Measurements from ENCODE around the gene ZBTB21.
"Not testable (repeated sequence)": the region's sequence is repeated elsewhere in the genome, so short reads cannot be mapped to it uniquely, and the experiment has no call there.

Gene ZBTB21

DNA sequence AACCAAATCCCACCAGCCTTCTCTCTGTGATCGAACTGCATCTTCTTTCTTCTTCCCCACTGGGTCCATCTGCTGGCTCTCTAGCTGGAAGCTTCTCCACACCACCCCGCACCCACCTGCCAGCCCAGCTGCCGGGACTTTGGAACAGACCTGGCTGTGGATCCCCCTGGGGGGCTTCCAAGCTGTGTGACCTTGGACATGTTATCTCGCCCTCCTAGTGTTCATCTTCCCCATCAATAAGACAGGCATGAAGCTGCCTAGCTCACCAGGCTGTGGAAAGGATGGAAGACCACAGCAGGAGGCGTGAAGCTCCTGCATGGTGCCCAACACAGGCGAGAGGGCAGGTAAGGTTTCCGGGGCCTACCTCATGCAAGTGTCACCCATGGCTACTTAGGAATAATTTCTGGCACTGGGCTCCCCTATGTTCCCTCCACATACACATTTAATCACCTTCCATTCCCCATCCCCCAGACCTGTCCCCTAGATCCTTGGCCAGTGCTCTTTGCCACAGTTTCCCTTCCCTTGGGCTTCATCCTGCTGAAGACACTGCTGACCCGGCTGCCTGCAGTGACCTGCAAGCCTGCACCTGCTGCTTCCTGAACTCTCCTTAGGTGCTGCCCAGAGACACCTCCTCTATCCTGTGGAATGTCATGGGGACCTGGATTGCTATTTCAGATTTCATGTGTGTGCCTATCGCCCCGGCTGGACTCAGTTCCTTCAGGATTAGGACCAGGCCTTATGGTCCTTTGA, 43.1 kb downstream of the ZBTB21 start:
- no peak for DNase-seq (ENCODE audit: low spot score)

DNA sequence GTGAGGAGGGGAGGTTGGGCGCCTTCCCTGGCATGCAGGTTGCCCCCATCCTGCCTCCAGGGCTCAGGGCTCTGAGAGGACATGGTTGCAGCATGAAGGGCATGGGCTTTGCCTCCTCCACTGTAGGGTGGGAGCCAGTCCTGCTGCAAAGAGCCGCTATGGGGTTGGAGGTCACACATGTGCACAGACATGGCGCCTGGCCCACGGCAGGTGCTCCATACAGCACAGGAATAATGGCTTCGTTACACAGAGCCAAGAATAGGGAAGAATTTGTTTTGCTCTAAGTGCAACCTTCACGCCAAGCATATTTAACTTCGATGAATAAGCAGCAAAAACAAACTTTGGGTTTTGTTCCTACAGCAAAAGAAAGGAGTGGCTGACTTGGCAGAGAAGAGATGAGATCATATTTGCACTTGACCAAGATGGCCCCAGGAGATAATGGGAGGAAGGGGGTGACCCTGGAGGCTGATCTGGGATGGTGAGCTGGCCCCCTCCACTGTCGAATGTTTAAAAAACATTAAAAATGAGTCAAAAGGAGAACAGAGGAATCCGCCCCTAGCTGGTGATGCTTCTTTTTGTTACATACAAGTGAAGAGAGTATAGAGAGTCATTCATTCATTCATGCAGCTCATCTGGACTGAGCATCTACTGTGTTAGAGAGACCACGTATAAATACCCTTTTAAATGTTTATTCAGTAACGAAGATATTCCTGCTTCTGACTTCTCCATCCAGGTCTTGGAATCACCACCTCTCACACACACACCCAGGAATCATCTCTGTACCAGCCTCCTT, 43.9 kb downstream of the ZBTB21 start:
- no peak for DNase-seq (ENCODE audit: low spot score)

DNA sequence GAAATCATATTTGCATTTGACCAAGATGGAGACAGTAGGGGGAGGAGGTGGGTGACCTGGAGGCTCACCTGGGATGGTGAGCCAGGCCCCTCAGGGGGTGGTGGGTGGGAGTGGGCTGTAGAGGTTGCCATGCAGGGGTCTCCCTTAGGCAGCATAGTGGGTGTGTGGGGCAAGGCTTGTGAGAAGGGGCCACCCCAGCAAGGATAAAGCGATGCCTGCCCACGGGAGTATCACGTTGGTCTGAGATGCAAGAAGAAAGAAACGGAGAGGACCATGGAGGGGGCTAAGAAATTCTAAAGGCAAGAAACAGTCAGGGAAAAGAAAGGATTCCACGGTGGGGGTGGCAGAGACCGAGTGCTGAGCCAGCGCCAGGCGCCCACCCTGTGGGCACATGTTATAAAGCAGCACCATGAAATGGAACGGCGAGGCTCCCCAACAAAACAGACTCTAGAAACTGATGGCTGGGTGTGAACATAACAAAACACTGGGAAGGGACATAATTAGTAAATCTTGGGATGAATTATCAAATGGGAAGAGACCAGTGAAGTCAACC, 44.6 kb downstream of the ZBTB21 start:
- DNase-seq (ENCODE audit: low spot score), result no peak

DNA sequence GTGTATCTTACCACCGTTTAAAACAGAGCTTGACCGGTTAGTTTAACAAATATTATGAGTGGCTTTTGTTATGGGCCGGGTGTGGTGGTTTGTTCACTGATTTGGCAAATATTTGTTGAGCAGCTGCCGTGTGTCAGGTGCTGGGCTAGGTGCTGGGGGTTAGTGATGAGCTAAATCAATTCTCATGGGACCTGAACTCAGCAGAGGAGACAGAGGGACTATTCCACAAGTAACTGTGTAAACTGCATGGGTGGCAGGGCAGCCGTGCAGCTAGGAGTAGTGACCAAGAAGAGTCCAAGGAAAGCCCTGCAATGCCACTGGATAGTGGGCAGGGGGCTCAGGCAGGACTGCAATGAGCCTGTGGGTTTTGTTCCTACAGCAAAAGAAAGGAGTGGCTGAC, 45.1 kb downstream of the ZBTB21 start:
- no peak for DNase-seq (ENCODE audit: low spot score)

DNA sequence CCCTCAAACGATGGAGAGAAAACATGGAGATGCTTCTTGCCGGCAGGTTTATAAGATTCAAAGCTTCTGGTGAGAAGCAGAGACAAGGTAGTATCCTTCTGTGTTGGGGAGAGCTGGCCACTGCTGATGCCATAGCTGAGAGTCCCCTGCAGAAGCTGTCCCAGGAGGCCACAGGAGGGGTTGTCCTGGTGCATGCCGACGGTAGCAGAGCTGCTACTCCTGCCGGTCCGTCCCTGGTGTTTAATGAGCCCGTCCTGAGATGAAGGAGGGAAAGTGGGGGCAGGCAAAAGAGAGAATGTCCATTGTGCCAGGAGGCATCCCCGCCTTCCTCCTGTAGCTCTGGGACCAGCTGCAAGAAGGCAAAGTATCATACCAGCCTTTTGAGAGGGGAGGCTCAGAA, 46.0 kb downstream of the ZBTB21 start:
- DNase-seq (ENCODE audit: low spot score), result no peak

DNA sequence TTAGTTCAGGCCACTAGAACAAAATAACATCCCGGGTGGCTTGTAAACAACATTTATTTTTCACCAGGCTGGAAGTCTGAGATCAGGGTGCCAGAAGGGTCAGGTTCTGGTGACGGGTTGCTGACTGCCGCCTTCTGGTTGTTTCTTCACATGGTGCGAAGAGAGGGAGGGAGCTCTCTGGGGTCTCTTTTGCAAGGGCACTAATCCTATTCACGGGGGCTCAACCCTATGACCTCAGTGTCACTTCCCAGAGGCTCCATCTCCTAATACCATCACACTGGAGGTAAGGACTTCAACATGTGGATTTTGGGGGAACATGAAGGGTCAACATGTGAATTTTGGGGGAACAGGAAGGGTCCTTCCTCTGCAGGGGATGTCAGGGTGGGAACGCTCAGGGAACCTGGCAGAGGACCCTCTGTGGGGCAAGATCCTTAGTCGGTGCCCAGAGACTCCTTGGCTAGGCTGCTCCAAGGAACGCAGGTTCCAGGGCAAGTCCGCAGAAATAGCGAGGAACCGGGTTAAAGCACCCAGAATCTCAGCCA, 47.7 kb downstream of the ZBTB21 start:
- DNase-seq (ENCODE audit: low spot score), result no peak

DNA sequence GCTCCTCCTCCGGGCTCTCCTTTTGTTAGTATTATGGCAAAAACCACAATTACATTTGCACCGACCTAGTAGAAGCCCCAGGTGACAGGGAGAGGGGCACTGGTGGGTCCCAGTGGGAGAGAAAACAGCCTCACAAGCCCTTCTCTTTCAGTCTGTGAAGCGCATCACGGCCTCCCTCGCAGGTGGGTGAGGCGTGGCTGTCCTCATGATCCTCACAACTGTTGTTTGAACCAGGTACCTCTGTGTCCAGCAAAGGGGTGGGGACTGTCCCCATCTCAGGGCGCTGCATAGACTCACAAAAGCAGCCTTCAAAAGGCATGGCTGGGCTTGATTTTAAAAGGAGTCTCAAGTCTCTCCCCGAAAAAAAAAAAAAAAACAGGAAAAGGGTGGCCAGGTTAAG, 48.4 kb downstream of the ZBTB21 start:
- no peak for DNase-seq (ENCODE audit: low spot score)

DNA sequence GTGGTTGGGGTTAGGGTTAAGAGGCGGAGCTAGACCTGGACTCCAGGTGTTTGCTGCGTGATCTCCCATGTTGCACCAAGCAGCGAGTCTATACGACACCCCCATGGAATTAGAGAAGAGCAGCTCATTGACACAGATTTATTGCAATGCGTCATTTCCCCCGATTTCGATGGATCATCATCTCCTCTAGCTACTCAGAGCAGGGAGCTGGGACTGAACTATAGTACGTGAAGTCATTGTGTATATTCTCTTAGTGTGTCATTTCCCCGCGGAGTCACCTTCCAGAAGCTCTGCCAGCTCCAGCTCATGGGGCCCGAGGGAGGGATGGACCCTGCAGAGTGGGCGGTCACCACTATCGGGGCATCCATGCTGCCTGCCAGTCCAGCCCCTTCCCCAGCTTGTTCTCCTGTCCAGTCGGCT, 48.9 kb downstream of the ZBTB21 start:
- no peak for DNase-seq (ENCODE audit: low spot score)

DNA sequence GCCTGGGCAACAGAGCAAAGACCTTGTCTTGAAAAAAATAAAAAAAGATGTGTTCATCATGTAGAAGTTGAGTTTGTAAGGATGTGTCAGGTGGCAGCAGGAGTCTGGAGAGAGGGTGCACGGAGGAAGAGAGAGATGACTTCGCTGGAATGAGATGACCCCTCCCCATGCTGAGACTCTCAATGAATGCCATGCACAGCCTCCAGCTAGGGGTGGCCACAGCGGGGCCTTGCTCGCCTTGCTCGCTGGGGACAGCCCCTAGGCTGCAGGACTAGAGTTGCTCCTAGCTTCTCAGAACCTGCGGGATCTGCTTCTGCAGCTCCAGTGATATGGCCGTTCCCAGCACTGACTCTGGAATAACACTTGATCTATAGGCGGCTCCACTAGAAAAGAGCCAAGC, 49.8 kb downstream of the ZBTB21 start:
- DNase-seq (ENCODE audit: low spot score), result no peak

DNA sequence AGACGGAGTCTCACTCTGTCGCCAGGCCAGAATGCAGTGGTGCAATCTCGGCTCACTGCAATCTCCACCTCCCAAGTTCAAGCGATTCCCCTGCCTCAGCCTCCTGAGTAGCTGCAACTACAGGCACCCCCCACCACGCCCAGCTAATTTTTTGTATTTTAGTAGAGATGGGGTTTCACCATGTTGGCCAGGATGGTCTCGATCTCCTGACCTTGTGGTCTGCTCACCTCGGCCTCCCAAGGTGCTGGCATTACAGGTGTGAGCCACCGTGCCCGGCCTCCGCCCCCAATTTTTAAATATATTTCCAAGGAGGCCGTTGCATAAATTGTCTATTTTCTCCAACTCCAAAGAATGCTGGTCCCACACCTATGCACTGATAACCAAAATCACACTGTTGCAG, 50.5 kb downstream of the ZBTB21 start:
- not testable (repeated sequence) for DNase-seq (ENCODE audit: low spot score)

DNA sequence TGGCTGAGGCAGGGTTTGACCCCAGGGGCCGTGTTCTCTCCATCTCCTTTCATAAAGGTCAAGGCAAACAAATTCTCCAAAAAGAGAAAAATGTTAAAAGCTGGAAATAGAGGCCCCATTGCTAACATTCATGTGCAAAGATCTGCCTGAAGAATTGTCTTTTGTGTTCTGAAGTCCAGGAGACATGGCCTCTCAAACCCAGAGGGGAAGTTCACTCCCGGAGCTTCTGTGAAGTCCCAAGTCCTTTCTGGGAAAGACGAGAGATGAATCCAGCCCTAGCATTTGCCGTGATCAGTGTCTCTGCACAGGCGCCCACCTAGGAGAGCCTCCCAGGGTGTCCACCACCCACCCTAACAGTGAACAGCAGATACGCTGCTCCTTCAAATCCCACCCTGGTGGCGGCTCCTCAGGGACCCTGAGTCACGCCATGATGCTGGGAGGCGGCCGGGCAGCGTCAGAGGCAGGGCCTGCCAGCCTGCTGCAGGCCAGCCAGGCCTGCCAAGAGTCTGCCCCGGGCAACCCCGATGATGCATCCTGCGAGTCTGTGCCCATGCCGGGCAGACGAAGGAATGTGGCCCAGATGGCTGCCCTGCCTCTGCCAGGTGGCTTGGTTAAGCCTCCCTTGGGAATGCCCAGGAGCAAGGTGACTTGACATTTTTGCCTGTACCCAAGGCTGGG, 51.1 kb downstream of the ZBTB21 start:
- no peak for DNase-seq (ENCODE audit: low spot score)

DNA sequence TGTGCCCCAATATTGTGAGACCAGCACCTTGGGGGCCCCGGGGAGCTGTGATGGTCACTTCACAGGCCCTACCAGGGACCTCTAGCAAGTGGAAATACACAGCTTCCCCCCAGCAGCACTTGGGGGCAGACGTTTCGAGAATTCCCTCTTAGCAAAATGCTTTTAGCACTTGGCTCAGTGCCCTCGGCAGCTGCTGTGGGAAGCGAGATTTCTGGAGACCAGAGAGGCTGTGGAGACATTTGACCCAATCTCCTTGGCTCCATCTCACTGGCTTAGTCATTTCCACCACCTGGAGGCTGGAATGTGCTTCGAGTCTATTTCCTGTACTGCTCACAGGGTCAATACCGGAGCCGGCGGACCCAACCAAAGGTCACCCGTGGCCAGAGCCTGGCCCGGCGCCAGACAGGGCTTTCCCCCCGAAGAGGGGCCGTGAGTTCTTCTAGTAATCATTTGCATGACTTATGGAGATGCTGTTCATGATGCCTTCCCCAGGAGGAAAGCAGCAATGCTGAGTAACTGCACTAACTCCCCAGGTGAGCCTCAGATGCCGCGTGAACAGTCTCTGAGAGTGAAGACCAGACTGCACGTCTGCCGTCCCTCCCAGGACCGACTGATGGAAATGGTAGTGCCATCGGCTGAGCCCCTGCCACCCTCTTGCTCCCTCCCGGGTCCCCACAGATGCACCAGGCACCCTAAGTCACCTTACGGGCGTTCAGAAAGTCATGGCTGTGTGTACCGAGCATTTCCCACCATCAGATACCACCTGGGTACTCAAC, 52.0 kb downstream of the ZBTB21 start:
- no peak for DNase-seq (ENCODE audit: low spot score)

DNA sequence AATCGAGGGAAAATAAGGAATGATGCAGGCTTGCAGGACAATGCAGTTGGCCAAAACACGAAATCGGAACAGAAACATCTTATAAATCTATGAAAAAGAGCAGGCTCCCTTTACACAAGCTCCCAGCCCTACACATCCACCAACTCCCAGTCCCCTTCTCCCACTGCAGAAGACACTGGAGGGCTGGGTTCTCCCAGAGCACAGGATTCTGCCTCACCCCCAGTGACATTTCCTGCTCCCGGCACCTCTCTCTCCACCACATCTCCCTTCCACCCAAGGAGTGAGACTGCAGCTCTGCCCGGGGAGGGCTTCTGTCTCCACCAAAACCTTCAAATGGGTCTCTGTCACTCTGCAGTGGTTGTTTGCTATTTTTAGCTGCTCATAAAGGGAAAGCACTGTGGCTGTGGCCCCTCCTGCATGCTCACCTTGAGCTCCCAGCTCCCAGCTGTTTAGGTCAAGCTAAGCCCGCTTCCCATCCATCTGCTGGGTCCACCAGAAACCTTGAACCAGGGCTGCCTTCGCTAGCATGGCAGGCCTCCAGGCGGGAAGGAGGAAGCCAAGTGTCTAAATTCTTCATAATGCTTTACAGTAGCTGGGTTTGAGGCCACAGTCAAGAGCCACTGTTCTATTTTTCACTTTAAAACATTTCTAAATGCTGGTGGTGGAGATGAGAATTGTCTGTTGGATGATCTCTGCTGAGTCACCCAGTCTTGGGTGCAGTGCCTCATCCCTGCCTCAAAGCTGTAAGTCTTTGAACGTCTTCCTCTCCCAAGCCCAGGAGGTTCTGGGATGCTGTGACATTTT, 53.0 kb downstream of the ZBTB21 start:
- DNase-seq (ENCODE audit: low spot score), result no peak

DNA sequence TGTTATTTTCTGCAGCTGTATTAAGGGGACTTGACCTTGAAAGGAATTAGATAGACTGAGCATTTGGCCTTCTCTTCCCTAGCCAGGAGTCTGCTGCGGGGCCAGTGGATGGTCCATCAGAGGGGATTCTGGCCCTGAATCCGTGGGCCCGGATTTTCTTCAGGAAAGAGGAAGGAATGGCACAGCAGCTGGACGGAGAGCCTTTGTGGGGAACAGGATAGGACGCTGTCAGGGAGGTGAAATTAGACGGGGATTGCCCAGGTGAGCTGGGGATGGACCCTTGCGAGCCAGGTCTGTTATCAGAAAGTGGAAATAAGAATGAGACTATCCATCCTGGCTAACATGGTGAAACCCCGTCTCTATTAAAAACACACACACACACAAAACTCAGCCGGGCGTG, 54.6 kb downstream of the ZBTB21 start:
- DNase-seq (ENCODE audit: low spot score), result no peak

DNA sequence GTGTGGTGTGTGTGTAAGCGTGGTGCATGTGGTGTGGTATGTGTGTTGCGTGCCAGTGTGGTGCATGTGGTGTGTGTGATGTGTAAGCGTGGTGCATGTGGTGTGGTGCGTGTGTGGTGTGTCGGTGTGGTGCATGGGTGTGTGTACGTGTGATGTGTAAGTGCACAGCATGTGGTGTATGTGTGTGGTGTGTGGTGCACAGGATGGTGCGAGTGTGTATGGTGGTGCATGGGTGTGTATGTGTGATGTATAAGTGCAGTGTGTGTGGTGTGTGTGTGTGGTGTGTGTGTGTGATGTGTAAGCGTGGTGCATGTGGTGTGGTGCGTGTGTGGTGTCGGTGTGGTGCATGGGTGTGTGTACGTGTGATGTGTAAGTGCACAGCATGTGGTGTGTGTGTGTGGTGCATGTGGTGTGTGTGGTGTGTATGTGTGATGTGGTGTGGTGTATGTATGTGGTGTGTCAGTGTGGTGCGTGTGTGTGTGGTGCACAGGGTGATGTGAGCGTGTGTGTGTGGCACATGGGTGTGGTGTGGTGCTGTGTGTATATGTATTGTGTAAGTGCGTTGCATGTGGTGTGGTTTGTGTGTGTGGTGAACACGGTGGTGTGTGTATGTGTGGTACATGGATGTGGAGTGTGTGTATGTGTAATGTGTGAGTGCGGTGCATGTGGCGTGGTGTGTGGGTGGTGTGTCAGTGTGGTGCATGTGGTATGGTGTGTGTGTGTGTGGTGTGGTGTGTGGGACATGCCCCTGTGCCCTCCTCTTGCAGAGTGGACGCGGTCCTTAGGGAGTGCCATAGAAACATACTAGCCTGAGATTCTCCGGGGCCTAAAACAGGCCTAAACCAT, 55.3 kb downstream of the ZBTB21 start:
- DNase-seq (ENCODE audit: low spot score), result no peak

DNA sequence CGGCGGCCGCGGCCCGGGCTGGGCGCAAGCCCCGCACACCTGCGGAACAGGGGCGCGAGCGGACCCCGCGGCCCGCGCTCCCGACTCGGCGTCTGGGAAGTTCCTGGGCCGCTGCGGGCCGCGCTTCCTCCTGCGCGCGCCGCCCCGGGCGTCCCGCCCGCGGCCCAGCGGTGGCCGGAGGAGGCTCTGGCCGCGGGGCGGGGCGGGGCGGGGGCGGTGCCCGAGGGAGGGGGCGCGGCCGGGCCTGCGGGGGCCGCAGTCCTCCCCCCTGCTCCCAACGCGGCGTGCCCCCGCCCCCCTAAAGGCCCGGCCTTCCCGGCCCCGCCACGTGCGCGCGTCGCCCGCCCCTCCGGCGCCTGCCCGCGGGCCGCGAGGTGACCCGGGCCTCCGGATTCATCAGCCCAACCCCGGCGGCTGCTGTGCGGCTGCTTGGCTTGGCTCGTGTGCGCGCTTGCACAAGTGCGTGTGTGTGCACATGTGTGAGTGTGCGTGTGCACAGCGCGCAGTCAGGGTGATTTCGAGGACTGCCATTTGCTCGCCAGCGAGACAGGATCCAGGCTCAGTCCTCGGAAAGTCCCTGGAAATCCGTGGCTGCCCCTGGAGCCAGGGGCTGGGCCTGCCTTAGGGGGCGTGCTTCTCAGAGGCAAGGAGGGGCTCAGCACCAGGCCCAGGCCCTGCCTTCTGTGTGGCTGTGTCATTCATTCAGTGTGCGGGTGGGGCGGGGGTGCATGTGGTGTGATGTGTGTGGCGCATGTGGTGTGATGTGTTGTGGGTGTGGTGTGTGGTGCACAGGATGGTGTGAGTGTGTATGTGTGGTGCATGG, 56.1 kb downstream of the ZBTB21 start, which contains the start of gene C2CD2:
Gene C2CD2, minus strand, starts transcription at position 188 of the 823 bp plus-strand sequence. CDS start 370 bp downstream, outside the sequence.
- peak; percentile 47 for DNase-seq (ENCODE audit: low spot score)

DNA sequence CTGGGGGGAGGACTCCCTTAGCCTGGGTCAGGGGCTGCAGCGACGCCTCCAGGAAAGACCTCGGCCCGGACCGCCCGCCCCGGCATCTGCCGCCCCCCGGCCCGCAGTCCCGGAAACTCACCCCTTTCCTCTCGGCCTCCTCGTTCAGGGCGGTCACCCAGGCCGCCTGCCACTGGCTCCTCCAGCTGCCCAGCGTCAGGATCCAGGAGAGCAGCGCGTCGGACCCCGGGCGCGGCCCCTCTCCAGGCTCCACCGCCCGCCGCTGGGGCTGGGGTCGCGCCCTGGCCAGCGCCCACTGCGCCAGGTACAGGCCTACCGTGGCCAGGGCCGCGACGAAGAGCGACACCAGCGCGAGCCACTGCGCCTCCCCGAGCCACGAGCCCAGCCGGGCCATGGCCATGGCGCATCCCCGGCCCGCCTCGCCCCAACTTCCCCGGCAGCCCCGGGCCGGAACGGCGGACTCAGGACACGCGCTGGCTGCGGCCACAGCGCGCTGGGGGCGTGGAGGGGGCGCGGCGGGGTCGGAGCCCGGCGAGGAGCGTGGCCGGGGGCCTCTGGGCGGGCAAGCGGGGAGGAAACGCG, 56.8 kb downstream of the ZBTB21 start:
- DNase-seq (ENCODE audit: low spot score), result no peak

DNA sequence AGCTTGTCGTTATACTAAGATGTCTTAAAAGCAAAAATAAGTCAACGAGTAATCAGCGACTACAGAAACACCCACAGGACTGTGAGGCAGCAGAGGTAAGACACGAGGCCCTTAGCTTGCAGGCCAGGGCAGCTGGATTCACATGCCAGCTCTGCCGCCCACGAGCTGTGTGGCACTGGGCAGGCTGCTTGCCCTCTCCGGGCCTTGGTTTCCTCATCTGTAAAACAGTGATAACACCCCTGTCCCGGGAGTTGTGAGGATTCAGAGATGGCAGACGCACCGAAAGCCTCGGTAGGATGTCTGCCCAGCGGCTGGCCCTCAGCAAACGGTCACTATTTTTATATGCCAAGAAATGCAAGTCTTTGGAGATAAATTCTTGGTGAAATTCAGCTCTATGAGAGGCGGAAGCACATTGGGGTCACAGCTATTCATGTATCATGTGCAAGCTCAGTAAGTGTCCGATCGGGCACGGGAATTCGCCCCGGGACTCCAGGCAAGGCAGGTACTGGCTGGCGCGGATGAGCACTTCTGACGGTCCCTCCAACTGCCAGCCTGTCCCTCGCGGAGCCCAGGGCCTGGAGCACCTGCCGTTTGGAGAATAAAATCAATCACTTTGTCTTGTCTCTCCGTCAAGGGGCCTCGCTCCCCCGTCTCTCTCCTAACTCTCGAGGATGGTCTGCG, 57.5 kb downstream of the ZBTB21 start:
- no peak for DNase-seq (ENCODE audit: low spot score)
